ENCODE data around the gene ALPK3. TPM values are rescaled to one million over a fixed set of nuclear protein-coding genes. Genes with fewer than 3 reads are reported as not detected.

The ALPK3 gene
- total RNA-seq, 1 donor from 2014 or later = 5.4 TPM

DNA sequence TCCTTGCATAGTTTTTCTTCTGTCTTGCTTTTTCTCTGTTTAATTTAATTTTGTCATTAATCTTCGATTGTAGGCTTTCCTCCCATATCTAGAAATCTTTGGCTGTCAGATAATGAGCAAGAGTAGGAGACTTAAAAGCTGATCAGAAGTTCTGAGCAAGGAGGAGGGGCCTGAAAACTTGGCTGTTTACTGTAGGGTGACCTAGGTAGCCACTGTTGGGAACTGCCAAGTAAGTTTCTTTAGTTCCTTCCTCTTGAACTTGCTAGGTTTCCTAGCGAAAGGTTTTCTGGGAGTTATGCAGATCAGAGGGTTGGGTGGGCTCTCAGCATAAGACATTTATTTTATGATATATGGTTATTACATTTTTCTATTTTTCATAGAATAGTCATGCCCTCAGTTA, 14.5 kb downstream of the ALPK3 start:
- TF ChIP-seq EZH2phosphoT487 (IDR thresholded peaks at IDR 0.05) = no peak
- no peak for TF ChIP-seq EZH2 (IDR thresholded peaks at IDR 0.05)
- TF ChIP-seq, protein P1, sequence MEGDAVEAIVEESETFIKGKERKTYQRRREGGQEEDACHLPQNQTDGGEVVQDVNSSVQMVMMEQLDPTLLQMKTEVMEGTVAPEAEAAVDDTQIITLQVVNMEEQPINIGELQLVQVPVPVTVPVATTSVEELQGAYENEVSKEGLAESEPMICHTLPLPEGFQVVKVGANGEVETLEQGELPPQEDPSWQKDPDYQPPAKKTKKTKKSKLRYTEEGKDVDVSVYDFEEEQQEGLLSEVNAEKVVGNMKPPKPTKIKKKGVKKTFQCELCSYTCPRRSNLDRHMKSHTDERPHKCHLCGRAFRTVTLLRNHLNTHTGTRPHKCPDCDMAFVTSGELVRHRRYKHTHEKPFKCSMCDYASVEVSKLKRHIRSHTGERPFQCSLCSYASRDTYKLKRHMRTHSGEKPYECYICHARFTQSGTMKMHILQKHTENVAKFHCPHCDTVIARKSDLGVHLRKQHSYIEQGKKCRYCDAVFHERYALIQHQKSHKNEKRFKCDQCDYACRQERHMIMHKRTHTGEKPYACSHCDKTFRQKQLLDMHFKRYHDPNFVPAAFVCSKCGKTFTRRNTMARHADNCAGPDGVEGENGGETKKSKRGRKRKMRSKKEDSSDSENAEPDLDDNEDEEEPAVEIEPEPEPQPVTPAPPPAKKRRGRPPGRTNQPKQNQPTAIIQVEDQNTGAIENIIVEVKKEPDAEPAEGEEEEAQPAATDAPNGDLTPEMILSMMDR (IDR thresholded peaks at IDR 0.05) = no peak
- Histone ChIP-seq H3K9me3 (ENCODE audit: low read depth) (no peaks in the 10 kb centered on the region), H3K27ac (no peak overlapping the region), H3K4me3 (no peak overlapping the region), H3K4me2 (no peak overlapping the region), H3K9ac (no peak overlapping the region), H2AFZ (replicated peaks) (no peak overlapping the region), H3K4me1 (peaks cover 9% of the 10 kb centered on the region), H3K36me3 (no peaks in the 10 kb centered on the region), H3F3A (ENCODE audit: low read depth) (no peaks in the 10 kb centered on the region), H3K79me2 (ENCODE audit: low read depth) (no peaks in the 10 kb centered on the region), H3K27me3 (no peaks in the 10 kb centered on the region), H4K20me1 (ENCODE audit: low read depth) (no peaks in the 10 kb centered on the region)
- no peaks in the 10 kb centered on the region for H3K9me3 Mint-ChIP-seq
- peaks cover 3% of the 10 kb centered on the region for H3K27me3 Mint-ChIP-seq (ENCODE audit: insufficient read depth, low read depth)
- H3K4me3 Mint-ChIP-seq = no peak overlapping the region
- H3K36me3 Mint-ChIP-seq = no peaks in the 10 kb centered on the region
- no peak for DNase-seq (ENCODE audit: low spot score)
- peaks cover 3% of the 10 kb centered on the region for H3K4me1 Mint-ChIP-seq
- no peak overlapping the region for H3K27ac Mint-ChIP-seq

DNA sequence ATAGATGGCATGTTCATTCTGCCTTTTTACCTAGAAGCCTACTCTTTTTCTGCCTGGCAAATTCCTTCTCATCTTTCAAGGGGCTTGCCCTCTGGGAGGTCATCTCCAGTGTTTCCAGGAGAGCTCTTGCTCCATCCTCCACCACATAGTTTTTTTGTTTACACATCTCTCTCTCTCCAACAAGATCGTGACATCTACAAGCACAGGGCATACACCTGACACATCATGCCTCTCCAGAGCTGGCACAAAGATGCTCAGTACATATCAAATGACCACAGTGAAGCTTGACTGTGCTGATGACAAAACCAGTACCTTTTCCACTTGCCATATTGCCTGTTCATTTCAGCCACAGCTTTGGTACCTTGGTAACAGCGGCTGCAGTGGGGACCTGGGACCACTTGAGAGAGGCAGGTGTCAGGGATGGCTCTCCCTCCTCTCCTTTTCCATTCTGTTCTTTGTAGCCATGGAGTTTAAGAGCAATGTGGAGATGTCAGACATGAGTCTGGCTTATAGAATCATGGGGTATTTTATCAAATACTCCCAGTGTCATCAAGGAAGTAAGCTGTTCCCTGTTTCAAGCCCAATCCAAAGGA, 15.4 kb downstream of the ALPK3 start:
- no peak overlapping the region for H3K27ac ChIP-seq
- no peaks in the 10 kb centered on the region for H3F3A ChIP-seq (ENCODE audit: low read depth)
- H3K79me2 ChIP-seq (ENCODE audit: low read depth) = no peaks in the 10 kb centered on the region
- Mint-ChIP-seq H3K9me3 (no peaks in the 10 kb centered on the region), H3K27me3 (ENCODE audit: insufficient read depth, low read depth) (peaks cover 3% of the 10 kb centered on the region), H3K36me3 (no peaks in the 10 kb centered on the region), H3K27ac (no peak overlapping the region), H3K4me3 (no peak overlapping the region), H3K4me1 (peaks cover 3% of the 10 kb centered on the region)
- DNase-seq (ENCODE audit: low spot score) = no peak
- no peaks in the 10 kb centered on the region for H4K20me1 ChIP-seq (ENCODE audit: low read depth)
- no peak overlapping the region for H3K4me3 ChIP-seq
- H3K9ac ChIP-seq = no peak overlapping the region
- H3K4me1 ChIP-seq = peaks cover 9% of the 10 kb centered on the region
- H3K27me3 ChIP-seq = no peaks in the 10 kb centered on the region
- TF ChIP-seq, protein P1 (IDR thresholded peaks at IDR 0.05) = no peak
- no peak for TF ChIP-seq EZH2 (IDR thresholded peaks at IDR 0.05)
- no peak for TF ChIP-seq EZH2phosphoT487 (IDR thresholded peaks at IDR 0.05)
- no peaks in the 10 kb centered on the region for H3K36me3 ChIP-seq
- H3K4me2 ChIP-seq = no peak overlapping the region
- H2AFZ ChIP-seq (replicated peaks) = no peak overlapping the region
- H3K9me3 ChIP-seq (ENCODE audit: low read depth) = no peaks in the 10 kb centered on the region

DNA sequence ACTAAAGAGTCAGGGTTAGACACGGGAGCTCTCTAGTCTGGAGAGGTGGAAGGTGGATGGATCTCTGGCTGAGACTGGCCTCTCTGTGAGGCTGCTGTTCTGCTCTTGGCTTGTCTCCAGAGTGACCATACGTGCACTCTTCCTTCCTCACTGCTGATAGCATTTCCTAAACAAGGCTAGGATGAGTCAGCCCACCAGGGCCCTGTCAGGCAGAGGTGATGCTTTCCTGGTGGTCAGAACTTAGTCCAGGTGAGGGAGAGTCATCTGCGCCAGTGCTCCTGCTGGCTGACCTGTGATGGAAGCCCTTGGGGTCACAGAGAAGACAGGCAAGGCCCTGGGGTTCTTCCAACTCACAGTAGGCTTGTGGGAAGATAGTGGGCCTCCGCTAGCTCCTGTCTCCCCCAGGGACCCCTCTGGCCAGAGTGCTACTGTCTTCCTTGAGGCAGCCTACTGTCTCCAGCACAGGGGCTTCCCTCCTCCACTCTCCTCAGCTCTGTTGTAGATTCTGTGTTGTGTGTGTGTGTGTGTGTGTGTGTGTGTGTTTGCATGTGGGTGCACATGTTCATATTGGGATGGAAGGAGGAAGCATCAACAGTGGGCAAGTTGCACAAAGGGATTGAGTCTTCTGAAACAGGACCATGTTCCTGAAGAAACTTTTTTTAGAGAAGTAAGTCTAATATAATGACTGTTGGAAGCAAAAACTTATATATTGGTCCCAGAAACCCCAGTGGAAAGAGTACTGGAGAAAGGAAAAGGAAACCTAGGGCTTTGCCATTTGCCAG, 16.5 kb downstream of the ALPK3 start:
- Histone ChIP-seq H3K79me2 (ENCODE audit: low read depth) (no peaks in the 10 kb centered on the region), H3K4me1 (peaks cover 9% of the 10 kb centered on the region), H2AFZ (replicated peaks) (no peak overlapping the region), H3F3A (ENCODE audit: low read depth) (no peaks in the 10 kb centered on the region), H3K27ac (no peak overlapping the region), H3K9me3 (ENCODE audit: low read depth) (no peaks in the 10 kb centered on the region), H3K9ac (no peak overlapping the region), H3K27me3 (no peaks in the 10 kb centered on the region), H3K36me3 (no peaks in the 10 kb centered on the region), H4K20me1 (ENCODE audit: low read depth) (no peaks in the 10 kb centered on the region), H3K4me2 (no peak overlapping the region), H3K4me3 (no peak overlapping the region)
- peaks cover 3% of the 10 kb centered on the region for H3K4me1 Mint-ChIP-seq
- no peak overlapping the region for H3K4me3 Mint-ChIP-seq
- DNase-seq (ENCODE audit: low spot score) = no peak
- peaks cover 3% of the 10 kb centered on the region for H3K27me3 Mint-ChIP-seq (ENCODE audit: insufficient read depth, low read depth)
- no peaks in the 10 kb centered on the region for H3K9me3 Mint-ChIP-seq
- no peak overlapping the region for H3K27ac Mint-ChIP-seq
- H3K36me3 Mint-ChIP-seq = no peaks in the 10 kb centered on the region
- TF ChIP-seq, protein P1 (IDR thresholded peaks at IDR 0.05) = no peak
- TF ChIP-seq EZH2phosphoT487 (IDR thresholded peaks at IDR 0.05) (no peak), EZH2 (IDR thresholded peaks at IDR 0.05) (no peak)

Data from neural progenitor cell (in vitro differentiated cells).